ENCODE data around the gene RSPH3.
A peak's percentile ranks its signal among the peaks of the same experiment; 100 is the strongest.
"Not testable (repeated sequence)": the region's sequence is repeated elsewhere in the genome, so short reads cannot be mapped to it uniquely, and the experiment has no call there.

RSPH3 gene, protein sequence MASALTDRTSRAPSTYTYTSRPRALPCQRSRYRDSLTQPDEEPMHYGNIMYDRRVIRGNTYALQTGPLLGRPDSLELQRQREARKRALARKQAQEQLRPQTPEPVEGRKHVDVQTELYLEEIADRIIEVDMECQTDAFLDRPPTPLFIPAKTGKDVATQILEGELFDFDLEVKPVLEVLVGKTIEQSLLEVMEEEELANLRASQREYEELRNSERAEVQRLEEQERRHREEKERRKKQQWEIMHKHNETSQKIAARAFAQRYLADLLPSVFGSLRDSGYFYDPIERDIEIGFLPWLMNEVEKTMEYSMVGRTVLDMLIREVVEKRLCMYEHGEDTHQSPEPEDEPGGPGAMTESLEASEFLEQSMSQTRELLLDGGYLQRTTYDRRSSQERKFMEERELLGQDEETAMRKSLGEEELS

DNA sequence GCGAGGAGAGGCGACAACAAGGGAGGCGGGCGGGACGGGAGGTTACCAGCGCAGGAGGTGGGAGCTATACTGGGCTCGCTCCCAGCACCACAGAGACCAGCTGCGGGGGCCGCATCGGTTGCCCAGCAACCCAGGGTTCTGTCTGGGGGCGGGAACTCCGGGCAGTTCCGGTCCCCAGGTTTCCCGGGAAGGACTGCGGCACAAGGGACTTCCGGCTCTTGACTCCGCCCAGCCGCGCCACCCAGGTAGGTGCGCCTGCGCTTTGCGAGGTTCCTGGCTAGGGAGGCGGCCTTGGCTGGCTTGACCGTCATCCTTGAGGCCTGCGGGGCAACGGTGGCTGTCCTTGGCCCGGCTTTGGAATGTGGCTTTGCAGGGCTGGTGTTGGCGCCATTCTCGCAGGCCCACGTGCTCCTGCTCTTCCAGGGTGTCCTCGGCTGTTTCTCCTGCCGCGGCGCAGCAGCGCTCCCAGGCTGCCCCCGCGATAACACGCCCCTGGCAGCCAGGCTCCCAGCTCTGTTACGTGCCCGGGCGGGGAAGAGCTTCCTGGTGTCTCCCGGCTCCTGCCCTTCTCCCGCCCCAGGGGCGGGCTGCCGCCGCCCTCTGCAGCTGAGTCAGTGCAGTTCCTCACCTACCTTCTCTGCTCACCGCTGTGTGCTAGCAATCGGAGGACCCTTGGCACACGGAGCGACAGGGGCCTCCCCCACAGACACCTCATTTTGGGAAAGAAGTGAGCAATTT lies at the start of gene RSPH3:
TSS of gene RSPH3 (minus strand) at position 537 of the 738 bp plus-strand sequence. CDS start 652 bp downstream, outside the sequence.
- peak; percentile 89 for DNase-seq (ENCODE audit: low read depth)

DNA sequence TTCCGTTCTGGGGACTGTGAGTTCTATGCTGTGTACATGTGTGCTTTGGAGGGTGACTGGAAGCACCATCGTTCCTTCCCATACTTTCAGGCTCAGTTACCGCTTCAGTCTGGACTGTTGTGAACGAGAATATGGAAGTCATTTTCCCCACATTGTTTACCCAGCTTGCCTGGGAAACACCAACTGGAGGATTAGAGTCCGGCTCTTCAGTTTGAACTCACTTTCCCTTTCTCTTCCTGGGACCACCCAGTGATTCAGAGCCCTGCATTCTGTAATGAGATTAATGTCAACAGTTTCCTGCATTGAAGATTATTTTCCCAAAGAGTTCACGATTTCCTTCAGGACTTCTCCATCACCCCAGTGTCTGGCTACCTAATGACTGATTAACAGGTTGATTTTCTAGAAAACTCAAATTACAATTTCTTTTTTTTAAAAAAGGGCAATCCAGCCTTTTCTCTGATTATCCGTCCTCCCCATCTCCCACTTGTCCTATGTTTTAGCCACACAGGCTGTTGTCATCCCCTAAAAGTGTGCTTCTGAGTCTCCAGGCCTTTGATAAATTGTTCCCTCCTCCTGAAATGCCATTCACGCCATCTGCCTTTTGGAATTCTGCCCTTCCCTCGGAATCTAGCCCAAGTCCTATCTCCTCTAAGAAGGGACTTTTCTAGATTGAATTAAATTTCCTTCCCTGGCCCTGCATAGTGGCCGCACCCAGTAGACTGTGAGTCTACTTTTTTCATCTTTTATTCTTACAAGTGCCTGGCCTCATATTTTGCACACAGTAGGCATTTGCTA lies 48.1 kb upstream of the RSPH3 start:
- DNase-seq (ENCODE audit: low read depth), result no peak

DNA sequence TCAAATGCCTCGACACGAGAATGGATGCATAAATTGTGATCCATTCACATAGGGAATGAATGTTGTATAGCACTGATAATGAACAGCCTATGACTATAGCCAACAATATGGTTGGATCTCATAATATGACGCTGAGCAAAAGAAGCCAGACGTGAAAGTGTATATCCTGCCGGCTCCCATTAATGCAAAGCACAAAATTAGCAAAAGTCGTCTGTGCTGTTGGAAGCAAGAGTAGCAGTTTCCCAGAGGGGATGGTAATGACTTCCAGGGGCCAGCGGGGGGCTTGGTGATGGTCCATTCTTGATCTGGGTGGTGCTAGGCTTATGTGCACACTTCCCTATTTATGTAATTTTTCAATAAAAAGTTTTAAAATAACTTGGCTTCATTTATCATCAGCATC lies 45.8 kb upstream of the RSPH3 start:
- DNase-seq (ENCODE audit: low read depth), result no peak

DNA sequence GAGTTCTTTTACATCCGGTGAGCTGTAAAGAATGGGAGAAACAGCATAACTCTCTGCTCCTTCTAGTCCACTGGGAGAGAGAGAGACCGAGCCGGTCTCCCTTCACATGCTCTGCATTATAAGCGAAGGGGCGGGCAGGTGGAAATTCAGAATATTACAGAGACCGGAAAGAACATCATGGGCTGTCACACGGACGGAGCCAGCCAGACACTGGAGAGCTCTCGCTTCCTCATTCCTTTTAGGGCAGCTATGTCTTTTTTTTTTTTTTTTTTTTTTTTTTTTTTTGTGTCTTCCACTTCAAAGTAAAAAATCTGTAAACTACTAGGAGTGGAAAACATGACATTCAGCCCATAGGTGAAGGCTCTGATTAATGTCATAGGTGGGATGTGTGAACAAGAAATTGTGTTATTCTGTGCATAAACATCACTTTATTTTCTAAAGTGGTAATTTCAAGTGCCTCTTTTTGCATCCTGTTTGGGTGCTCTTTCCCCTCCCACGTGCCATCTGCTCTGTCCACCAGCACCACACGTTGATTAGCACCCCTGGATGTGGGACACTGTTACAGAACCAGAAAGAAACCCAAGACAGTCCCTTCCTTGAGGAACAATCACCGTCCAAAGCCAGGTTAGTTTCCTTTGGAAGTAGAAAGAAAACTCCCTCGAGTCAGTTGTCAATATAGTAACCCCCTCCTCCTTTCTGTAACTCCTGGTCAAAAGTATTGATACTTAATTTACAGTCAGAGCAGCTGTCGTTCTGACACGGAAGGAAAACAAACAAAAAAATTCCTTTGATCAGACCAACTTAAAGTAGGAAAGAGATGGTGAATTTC lies 45.1 kb upstream of the RSPH3 start, which contains the start of gene TAGAP:
TSS of gene TAGAP (minus strand) at position 93 of the 829 bp plus-strand sequence. CDS start 845 bp downstream, outside the sequence.
- DNase-seq (ENCODE audit: low read depth), result peak; percentile 29

DNA sequence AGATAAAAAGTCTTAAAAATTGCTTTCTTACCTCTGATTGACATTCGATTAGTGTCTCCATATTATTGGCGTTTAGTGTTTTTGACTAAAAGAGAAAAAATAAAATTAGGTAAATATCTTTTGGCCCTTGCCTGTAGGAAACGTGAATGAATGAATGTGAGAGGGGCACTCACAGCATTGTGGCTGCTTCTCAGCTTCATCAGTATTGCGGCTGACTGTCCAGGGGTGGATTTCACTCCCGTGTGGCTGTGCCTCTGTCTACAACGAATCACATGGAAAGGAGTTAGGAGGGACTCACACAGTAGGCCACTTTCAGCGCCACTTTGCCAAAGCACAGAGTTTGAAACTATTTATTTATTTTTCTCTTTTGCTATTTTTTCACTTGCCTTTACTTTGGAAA lies 43.9 kb upstream of the RSPH3 start:
- DNase-seq (ENCODE audit: low read depth), result no peak

DNA sequence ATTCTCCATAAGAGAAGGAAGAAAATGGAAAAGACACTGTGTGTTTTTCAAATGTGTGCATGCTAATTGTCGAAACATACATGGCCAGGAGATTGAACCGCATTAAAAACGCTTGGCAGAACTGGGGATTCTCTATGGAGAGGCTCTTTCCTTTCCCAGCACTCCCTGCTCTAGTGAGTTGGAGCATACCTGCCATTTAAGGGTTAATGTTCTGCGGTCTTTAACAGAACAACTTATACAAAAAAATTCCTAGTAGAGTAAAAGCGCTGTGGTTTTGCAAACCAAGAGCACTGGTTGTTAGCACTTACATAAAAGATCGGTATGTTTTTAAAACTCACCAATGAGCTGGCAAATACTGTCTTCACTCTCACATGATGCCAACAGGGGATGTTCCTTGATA lies 43.2 kb upstream of the RSPH3 start:
- DNase-seq (ENCODE audit: low read depth), result no peak

DNA sequence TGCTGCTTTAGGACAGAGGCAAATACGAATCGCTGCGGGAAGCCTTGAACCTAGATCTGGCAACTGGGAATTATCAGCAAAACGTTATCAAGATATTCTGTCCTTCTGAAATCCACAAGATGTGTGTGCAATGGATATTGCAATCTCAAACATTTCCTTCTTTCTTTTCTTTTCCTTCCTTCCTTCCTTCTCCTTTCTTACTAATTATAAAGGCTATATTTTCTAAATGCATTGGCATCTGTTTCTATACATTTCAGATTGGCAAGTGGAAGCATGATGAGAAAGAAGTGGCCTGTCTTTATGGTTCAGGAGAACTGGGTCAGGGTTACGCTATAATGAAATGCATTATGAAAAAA lies 42.8 kb upstream of the RSPH3 start:
- no peak for DNase-seq (ENCODE audit: low read depth)

DNA sequence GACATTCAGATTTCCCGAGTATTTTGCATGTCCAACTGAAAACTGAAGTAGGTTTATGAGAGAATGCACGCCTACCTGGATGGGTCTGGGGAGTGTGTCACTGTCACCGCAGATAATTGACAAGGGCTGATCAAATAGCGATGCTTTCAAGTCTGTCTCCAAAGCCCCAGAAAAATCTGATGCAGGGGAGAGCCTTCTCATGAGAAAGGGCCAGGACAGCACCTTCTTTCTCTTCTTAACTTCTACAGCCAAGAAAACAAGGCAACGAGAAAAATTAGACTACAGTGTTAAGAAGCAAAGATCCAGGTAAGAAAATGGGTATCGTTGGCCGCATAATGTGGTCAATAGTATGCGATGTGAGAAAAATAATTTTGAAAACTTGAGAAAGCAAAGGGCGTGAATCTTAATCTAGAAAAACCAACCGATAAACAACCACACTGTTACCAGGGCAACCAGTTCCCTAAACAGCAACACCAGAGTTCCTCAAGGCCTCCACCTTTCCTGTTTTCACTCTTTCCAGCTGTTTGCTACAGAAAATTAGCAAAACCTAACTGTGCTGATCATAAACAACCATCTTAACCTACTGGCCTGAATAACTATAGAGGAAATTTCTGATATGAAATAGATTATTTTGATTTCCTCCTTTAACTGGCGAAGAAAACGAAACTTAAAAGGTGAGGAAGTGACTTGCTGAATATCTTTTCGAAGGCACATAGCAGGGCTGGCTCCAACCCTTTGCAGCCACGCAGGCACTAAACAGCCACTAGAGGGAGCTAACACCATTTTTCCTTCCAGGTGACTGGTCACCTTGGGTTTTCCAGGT lies 42.2 kb upstream of the RSPH3 start:
- peak; percentile 51 for DNase-seq (ENCODE audit: low read depth)

DNA sequence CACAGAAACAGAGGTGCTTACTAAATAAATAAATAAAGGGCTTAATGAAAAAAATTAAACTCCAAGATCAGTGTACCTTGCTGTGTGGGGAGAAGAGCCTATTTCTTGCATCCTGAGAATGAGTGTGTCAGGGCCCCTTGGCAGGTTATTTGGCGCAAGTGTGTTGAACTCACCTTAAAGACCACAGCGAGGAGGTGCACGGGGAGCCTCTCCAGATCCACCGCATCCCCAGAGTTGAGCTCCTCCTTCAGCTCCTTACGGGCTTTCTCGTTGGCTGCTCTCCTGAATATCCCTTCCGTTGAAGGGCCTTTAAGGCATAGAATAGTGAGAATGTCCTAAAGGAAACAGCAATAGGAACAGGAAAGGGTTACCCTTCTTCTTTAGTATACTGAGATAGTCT lies 41.2 kb upstream of the RSPH3 start:
- no peak for DNase-seq (ENCODE audit: low read depth)

DNA sequence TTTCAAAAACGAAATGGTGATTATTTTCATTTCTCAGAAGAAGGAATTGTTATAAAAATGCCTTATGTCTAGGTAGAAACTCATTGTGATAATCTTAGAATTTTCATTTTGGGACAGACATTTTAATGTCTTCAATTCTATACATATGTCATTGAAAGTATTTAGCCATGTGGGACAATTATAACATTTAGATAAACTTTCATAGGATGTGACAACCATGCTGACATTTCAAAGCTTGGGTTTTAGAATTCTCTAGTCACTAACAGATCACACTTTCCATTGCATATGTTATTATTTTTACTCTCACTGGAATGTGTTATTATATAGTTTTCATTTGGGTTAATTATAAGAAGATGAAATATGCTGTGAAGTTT lies 39.9 kb upstream of the RSPH3 start:
- DNase-seq (ENCODE audit: low read depth), result no peak

DNA sequence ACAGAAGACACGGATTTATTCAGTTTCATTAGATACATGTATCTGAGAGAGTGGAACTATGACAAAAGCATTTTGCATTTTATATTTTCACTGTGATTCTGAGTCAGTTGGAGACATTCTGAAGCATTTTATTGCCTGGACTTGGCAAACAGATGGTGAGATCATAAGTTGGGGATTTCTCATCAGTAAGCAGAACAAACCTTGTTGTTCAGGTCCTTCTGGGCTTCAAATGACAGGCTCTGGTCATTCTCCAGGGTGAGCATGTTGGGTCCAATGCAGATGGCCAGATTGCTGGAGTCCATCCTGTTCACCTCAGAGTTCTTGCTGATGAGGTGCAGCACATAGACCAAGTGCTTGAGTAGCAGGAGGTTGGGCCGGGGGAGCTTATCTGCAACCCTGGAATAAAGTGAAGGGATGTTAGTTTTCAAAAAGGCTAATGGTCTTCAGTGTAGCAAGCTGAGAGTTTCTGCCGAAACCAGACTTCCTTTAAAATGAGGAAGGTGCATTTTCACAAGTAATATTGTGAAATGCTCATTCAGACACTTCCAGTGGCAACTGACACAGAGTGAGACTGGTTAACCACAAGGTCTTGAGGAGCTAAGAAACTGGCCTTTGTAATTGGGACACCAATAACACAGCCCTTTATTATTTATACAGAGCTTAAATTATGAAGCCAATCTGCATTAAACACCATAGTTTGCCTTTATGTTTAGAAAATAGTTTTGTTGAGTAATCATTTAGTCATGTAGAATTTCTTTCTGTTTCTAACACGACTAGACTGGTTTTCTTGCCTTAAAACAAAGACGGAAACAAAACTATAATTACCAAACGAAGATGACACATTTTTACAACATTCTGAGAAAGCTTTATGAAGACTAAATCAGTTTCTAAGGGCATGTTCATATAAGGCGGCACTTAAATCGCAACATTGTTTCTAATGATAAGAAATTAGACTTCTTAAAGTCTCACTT lies 39.2 kb upstream of the RSPH3 start:
- DNase-seq (ENCODE audit: low read depth), result peak; percentile 65

DNA sequence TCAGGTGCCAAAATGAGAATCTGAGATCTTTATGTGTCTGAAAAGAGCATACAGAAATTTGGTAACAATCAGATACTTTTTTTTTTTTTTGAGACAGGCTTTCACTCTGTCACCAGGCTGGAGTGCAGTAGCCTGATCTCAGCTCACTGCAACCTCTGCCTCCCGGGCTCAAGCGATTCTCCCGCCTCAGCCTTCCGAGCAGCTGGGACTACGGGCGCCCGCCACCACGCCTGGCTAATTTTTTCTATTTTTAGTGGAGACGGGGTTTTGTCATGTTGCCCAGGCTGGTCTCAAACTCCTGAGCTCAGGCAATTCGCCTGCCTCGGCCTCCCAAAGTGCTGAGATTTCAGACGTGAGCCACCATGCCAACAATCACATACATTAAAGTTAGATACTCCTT lies 38.3 kb upstream of the RSPH3 start:
- not testable (repeated sequence) for DNase-seq (ENCODE audit: low read depth)

DNA sequence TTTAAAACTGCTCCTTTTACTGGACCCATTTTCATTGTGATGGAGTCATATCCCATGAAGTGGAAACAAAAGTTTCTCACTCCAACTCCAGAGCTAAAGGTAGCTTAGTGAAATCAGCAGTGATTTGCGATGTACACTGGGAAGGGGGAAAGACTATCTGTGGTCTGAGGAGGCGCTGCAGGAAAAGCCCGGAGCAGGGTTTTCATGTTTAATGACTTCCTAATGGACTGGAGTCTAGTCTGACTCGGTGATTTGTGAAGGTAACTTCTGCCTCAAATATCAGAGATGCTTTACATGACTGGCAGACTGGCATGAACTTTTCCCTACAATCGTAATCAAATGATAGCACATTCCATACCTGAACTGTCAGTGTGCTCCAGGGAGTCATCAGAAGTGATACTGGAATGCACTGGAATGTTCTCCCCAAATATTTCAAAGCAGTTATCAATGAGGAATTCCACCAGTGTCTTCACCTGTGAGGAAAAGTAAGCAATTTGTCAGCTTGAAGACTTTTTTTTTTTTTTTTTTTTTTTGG lies 37.8 kb upstream of the RSPH3 start:
- DNase-seq (ENCODE audit: low read depth), result no peak

DNA sequence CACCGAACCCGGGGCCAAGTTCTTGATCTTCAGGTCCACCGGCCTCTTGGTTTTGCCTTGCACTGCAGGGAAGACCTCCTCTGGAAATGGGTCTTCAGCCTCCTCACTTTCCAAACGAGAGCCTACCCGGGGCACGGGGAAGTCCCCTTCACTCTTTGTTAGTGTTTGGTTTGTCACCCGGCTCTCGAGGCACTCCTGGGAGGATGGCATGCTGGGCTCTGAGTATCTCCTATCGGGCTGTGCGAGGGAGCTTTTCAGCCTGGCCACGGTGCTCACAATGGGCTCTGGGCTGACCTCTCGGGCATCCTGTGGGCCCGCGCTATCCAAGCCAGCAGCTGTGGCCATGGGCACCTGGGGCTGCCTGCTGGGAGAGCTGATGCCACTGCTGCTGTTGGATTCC lies 36.7 kb upstream of the RSPH3 start:
- no peak for DNase-seq (ENCODE audit: low read depth)

DNA sequence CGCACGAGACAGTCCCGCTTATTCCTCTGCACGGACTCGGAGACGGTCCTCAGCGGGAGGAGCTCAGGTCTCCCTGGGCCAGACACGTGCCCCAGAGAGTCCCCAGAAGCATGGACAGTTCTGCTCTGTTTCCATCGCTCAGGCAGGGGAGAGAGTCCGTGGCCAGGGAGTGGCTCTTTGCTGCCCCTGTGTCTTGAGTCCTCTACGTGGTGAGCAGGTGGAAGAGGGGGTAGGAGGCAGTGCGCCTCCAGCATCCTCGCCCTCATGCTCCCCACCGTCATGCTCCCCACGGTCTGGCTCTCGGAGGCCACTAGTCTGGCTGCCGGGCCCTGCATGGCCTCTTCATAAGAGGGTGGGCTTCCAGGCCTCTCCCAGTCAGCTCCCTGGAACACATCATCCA lies 35.9 kb upstream of the RSPH3 start:
- no peak for DNase-seq (ENCODE audit: low read depth)

DNA sequence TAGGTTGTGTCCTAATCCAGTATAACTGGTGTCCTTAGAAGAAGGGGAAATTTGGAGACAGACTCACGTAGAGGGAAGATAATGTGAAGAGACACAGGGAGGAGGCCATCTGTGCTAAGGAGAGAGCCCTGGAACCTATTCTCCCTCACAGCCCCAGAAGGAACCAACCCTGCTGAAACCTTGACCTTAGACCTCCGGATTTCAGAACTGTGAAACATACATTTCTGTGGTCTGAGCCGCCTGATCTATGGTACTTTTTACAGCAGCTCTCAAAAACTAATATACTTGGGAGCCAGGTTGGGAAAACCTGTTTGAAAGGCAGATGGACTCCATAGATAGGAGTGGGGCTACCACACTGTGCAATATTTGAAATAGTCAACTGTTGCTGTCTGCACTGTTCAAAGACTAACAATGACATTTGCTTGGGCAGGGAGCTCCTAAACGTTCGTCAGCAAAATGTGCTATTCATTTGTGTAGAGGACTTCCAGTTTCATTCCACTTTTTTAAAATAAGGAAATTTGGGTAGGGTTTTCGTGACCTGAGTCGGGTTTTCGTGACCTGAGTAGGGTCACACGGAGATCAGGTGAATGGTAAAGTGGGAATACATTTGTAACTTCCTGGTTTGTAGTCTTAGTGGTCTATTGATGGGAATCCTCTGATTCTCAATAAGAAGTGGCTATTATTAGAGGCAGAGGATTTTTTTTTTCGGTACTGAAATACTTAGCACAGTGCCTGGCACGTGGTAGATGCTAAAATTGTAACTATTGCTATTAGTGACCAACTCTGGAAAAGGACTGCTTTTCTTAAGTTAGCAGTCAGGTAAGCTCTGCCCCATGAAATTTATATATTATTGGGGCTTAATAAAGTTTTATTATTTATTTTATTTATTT lies 33.4 kb upstream of the RSPH3 start:
- DNase-seq (ENCODE audit: low read depth), result peak; percentile 20

DNA sequence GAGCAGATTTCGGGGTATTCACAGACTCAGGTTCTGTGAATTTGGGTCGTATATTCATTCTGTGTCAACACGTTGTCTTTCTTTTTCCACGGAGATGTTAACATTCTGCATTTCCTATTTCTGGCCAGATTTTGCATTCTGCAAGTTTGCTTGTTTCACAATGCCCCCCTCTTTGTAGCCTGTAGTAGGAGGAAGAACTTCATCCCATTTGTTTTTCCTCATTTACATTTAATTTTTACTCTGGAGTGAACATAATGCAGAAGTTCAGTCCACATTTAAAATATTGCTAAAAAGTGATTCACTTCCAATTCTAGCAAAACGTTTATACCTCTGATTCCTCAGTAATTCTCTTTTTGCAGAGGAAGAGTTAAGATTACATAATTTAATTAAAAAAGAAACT lies 31.8 kb upstream of the RSPH3 start:
- DNase-seq (ENCODE audit: low read depth), result no peak

DNA sequence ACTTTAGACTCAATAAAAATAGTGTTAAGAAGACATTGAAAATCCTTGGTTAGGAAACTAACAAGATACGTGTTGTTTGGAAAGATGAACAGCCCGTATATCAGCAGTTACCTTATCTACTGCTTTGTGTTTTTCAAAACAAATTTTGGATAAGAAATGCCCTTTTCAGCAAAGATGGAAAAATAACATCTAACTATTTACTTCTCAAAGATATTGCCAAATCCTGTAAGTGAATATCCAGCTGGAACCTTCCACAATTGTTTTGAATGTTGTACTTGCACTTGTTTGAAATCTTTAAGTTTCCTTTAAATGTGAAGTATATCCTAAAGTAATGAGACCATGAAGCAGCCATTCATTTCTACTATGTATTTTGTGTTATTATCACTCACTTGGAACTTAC lies 30.2 kb upstream of the RSPH3 start:
- no peak for DNase-seq (ENCODE audit: low read depth)

Data from iris pigment epithelial cell (primary cell).